ENCODE data around the gene PBRM1. TPM values are rescaled to one million over a fixed set of nuclear protein-coding genes. Genes with fewer than 3 reads are reported as not detected.

PBRM1 gene
- polyA plus RNA-seq, 1 donor: 37.5 TPM

Other genes with a start within 250 kb of the PBRM1 start
- gene SEMA3G, start 240.8 kb downstream of the PBRM1 start, polyA plus RNA-seq: 2.9 TPM
- 1.8 TPM for gene TNNC1, start 231.9 kb downstream of the PBRM1 start, polyA plus RNA-seq
- gene NISCH, start 230.3 kb downstream of the PBRM1 start, polyA plus RNA-seq: 85.9 TPM
- 43.5 TPM for gene STAB1, start 190.6 kb downstream of the PBRM1 start, polyA plus RNA-seq
- gene NT5DC2, start 152.1 kb downstream of the PBRM1 start, polyA plus RNA-seq: 67.6 TPM
- gene UQCC5, start 149.3 kb downstream of the PBRM1 start, polyA plus RNA-seq: 25.8 TPM
- 96.2 TPM for gene GNL3, start 119 bp upstream of the PBRM1 start, polyA plus RNA-seq
- 53.8 TPM for gene GLT8D1, start 19.9 kb upstream of the PBRM1 start, polyA plus RNA-seq
- 166 TPM for gene SPCS1, start 20.2 kb upstream of the PBRM1 start, polyA plus RNA-seq
- 23.0 TPM for gene NEK4, start 85.0 kb upstream of the PBRM1 start, polyA plus RNA-seq
- gene ITIH1, start 91.7 kb upstream of the PBRM1 start, polyA plus RNA-seq: 1.6 TPM
- 5.3 TPM for gene ITIH3, start 108.9 kb upstream of the PBRM1 start, polyA plus RNA-seq
- 4.3 TPM for gene ITIH4, start 144.8 kb upstream of the PBRM1 start, polyA plus RNA-seq
- 2.8 TPM for gene MUSTN1, start 149.1 kb upstream of the PBRM1 start, polyA plus RNA-seq
- 5.9 TPM for gene STIMATE, start 211.6 kb upstream of the PBRM1 start, polyA plus RNA-seq